DMS114 treated with DMSO at 0.1 percent for 48 hours (cell line): ENCODE measurements around the gene ING5.
"Not testable (repeated sequence)": the region's sequence is repeated elsewhere in the genome, so short reads cannot be mapped to it uniquely, and the experiment has no call there.

Source experiments
- DNase-seq: peaks from one replicate; lab custom pipeline; 2025; ENCODE audit not compliant: unreplicated experiment; lab: John Stamatoyannopoulos, UW

Gene ING5

DNA sequence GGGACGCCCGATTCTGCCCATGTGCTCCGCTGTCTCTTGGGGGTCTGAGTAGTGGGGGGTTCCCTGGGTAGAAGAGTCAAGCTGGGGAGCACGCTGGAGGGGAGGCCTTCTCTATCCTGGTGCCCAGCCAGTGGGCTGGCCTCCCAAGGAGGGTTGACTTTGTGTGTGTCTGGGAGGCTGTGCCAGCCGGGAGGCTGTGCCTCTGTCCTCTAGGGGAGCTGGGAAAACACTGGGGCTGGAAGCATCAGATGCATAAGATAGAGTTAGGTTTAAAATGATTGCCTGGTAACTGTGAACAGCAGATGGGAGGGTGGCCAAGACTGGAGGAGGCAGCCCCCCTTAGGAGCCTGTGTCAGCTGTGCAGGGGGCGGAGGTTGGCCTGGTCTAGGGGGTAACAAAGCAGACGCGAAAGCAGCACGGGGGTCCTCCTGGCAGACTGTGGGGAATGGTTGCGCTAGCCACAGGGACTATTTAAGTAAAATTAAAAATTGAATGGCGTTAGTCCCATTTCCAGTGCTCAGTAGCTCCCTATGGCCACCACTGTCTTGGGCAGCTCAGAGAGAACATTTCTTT lies 1.3 kb downstream of the ING5 start:
- no peak for DNase-seq

DNA sequence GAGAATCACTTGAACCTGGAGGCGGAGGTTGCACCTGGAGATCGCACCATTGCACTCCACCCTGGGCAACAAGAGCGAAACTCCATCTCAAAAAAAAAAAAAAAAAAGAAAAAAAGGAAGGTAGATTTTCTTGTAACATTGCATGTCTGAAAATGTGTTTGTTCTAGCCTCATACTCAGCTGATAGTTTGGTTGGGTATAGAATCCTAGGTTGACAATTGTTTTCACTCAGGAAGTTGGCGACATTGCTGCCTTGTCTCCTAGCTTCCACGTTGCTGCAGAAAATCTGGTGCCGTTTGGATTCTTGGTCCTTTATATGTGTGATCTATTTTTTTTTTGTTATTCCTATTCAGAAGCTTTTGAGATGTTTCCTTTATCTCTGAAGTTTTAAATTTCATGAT lies 4.7 kb downstream of the ING5 start:
- no peak for DNase-seq

DNA sequence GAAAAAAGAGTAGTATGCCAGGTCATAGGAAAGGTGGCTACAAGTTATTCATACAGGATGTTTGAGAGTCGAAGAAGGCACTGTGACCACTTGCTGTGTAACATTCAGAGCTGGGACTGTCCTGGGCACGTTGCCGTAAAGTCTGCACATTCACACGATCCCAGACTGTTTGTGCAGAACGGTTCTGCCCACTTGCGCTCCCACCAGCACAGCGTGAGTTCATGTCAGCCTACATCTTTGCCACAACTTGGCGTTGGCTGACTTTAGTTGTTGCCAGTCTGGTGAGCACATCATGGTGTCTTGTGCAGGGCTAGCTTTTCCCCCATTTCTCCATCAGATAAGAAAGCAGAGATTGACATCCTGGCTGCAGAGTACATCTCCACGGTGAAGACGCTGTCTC lies 7.0 kb downstream of the ING5 start:
- no peak for DNase-seq

DNA sequence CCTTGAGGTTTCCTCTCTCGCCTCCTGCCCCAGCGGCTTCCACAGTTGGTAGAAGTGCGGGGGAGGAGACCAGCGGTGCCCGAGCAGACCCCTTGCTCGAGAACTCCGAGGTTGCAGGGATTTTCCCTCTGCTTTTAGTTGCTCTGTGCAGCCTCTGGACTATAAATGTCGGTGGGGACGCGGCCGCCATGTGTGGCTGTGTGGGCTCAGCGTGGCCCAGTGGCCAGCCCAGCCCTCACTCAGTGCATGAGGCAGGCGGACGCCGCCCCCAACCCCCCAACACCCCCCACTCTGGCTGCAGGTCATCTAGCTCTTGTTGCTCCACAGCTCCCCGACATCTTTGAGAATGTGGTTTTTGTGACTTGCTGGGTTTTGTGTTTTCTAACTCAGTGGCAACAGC lies 17.3 kb downstream of the ING5 start:
- DNase-seq, result no peak

DNA sequence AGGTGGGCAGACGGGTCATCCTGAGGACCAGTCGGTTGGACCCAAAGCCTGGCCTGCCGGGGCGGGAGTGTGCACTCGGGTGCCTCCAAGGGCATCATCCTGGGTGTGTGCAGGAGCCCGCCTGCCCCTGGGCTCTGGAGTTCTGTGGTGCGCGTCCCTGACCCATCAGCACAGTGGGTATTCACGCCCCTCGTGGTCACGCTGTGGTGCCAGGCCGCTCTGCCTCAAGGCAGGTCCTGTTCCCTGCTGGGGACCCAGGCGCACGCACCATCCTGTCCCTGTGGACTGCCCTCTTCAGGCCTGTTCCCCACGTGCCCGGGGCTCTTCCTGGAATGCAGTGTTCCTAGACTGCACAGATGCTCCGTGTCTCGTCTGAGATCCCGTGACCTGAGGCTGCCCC lies 18.3 kb downstream of the ING5 start:
- DNase-seq, result no peak

DNA sequence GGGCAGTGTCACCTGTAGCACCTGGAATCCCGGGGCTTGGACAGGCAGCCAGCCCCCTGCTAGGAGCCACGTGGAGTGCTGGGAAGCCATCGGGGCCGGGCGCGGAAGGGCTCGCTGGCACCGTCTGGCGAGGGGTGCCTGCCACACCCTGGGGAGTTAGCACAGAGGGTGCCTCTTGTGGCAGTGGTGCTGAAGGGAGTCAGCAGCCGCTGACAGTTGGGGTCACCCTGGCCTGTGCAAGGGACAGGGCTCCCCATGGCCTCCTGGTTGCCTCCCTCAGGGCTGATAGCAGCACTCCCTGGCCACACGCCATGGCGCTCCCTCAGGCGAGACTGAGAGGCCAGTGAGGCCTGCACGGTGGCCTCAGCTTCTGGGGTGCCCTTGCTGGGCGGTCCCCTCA lies 18.7 kb downstream of the ING5 start:
- no peak for DNase-seq

DNA sequence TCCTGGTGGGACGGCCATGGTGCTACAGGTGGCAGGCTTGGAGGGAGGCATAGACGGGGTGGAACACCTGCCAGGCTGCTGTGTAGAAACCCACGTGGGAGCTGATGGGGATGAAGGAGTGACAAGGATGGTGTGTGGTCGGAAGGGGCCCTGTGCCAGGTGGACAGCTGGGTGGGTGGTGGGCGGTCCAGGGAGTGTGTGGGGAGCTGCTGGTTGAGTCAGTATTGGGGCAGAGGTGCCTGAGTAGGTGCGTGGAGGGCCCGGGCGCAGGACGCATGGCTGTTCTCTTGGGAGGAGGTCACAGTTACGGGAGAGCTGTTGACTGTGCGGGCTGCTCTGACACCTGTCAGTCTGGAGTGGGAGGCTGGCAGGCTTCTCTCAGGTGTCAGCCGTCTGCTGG lies 20.0 kb downstream of the ING5 start:
- DNase-seq, result no peak

DNA sequence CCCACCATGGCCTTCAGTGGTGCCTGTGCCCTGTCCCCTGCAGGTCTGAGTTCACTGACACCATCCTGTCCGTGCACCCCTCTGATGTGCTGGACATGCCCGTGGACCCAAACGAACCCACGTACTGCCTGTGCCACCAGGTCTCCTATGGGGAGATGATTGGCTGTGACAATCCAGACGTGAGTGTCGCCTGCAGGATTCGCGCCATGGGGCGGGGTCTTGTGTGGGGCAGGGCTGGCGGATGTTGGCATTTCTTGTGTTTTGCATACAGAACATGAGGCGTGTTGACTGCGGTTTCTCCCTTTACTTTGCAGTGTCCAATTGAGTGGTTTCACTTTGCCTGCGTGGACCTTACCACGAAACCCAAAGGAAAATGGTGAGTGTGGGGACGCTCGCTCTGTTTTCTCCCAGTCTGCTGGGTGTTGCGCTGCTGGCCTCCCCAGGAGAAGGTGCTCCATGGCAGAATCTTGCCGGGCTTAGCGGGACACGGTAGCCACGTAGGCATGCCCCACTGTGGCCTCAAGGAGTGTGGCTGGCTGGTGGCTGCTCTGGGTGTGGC lies 21.1 kb downstream of the ING5 start:
- no peak for DNase-seq

DNA sequence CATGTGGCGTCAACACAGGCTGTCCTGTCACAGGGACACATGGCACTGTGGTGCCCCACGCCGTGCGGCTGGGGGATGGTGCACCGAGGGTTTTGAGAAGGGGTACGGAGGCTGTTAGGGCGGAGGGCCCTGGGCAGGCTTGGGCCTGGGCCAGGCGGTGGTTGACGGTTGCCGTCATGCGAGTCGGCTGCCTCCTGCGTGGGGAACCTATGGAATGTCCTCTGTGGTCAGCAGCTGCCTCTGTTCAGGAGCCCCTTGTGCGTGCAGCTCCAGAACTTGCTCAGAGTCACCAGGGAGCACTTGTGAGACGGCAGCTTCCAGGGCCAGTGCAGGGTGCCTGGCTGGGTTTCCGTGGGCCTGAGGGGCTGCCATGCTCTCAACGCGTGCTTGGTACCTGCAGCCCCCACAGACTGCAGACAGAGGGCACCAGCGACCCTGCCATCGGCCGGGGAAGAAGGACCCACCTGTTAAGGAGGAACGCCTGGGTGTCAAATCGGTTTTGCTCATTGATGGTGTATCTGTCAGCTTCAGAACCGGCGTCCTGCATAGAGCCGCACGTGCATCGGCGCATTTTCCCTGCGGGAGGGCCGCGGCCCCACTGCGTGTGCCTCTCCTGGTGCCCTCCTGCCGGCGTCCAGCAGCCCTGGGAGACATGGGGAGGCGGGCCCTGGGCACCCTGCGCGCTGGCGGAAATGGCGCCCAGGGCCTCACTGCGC lies 22.6 kb downstream of the ING5 start:
- no peak for DNase-seq

DNA sequence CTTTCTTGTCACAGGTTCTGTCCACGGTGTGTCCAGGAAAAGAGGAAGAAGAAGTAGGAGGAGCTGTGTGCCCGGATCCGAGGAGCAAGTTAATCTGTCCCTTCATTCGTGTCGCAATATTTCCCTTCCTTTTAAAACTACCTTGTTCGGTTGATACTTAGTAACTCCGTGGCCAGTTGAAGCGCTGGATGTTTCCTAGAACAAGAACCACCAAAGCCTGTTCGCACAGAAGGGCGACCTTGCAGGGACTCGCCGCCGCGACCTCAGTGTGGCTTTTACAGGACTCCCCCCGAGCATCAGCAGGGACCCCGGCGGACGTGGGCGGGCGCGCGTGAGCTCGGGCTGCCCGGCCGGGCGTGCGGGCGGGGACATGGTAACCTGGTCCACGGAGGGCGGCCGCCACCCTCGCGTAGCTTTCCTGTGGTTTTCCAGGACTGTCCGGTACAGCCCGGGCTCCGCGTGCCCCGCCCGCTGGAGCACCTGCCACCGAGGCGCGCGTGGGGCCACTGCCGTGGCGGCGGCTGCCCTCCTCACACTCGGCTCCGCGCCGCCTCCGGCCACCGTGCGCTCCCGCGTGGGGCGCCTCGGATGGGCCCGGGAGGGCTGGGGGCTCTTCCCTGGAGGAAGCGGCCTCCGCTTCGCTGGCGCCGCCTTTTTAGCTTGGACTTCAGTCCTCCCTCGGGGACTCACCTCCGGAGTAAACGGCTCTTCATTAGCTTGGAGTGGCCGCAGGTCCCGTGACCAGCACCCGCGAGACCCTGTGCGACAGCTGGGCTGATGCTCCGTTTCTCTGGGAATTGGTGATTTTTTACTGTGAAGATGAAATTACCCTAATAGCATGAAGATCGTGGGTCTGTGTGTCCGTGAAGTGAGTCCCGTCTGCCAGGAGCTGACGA lies 23.4 kb downstream of the ING5 start:
- no peak for DNase-seq

DNA sequence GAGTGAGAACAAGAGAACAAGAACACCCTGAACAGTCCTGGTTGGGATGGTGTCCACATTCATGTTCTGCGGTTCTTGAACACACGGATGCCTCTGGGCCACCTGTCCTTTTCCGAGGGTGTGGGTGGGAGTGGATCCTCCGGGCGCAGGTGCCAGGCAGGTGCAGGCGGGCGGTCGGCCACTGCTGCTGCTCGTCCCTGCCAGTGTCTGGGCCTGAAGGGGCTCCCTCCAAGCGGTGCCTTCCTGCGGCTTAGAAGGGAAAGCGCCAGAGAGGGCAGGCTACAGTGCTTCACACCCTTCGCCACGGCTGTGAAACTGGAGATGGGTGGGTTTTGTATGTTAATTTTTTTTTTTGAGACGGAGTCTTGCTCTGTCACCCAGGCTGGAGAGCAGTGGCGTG lies 24.6 kb downstream of the ING5 start:
- DNase-seq, result no peak

DNA sequence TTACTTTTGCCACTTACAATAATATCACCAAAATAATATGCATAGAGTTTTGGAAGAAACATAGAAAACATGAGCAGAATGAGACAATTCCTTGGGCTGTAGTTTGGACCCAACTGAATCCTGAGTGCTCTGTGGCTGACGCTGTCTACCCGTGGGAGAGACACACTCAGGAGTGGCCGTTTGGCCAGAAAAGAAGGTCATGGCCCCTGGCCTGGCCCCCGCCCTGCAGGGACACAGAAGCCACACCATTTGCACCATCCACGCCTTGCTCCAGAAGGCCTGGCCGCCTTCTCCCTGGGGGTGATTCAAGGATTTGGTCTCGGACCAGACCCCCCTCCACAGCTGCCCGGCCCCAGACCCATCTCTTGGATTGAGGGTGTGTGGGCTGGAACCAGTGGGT lies 26.2 kb downstream of the ING5 start:
- no peak for DNase-seq

DNA sequence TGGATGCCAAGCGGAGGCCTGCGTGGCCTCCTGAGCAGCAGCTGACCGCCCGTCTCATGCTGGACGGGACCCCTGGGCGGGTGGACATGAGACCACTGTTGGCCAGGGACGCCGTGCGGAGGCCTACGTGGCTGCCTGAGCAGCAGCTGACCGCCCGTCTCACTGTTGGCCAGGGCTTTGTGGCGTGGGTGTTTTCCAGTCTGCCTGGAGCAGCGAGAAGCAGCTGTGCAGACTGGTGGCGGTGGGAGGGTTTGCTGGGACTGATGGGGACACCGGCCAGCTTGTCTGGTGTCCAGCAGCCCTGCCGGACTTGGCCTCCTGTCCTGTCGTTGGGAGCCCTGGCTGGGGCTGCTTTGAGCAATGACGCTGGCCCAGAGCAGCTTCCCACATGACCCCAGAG lies 26.8 kb downstream of the ING5 start:
- no peak for DNase-seq

DNA sequence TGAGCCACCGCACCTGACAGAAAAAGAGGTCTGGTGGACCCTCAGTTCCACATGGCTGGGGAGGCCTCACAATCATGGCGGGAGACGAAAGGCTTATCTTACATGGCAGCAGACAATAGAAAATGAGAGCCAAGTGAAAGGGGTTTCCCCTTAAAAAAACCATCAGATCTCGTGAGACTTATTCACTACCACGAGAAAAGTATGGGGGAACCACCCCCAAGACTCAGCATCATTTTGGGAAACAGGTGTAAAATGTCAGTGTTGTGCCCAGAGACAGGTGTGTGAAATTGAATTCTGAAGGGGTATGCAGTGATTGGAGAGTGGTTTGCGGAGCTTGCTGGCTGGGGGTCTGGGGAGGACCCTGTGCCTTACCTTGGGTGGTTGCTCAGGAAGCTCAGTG lies 28.0 kb downstream of the ING5 start:
- no peak for DNase-seq

DNA sequence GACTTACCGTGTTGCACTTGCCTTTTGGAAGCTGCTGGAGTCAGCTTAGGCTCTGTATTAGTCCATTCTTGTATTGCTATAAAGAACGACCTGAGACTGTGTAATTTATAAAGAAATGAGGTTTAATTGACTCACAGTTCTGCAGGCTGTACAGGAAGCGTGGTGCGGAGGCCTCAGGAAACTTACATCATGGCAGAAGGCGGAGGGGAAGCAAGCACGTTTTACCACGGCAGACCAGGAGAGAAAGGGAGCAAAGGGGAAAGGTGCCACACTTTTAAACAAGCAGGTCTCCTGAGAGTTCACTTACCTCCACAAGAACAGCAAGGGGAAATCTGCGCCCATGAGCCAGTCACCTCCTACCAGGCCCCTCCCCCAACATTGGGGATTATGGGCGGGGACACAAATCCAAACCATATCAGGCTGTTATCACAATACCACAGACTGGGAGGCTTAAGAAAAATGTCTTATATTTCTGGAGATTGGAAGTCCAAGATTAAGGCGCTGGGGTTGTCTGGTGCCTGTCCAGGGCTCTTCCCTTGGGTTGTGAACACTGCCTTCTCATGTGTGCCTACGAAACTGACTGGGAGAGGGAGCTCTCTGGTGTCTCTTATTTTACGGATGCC lies 28.9 kb downstream of the ING5 start:
- DNase-seq, result no peak

DNA sequence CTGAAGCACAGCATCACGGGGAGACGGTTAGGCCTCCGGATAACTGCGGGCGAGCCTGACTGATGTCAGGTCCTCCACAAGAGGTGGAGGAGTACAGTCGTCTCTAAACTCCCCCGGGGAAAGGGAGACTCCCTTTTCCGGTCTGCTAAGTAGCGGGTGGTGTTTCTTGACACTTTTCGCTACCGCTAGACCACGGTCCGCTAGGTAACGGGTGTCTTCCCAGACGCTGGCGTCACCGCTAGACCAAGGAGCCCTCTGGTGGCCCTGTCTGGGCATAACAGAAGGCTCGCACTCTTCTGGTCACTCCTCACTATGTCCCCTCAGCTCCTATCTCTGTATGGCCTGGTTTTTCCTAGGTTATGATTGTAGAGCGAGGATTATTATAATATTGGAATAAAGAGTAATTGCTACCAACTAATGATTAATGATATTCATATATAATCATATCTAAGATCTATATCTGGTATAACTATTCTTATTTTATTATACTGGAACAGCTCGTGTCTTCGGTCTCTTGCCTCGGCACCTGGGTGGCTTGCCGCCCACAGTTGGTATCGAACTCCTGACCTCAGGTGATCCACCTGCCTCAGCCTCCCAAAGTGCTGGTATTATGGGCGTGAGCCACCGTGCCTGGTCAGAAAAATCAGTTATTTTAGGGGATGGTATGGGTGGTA lies 30.8 kb downstream of the ING5 start:
- DNase-seq, result not testable (repeated sequence)

DNA sequence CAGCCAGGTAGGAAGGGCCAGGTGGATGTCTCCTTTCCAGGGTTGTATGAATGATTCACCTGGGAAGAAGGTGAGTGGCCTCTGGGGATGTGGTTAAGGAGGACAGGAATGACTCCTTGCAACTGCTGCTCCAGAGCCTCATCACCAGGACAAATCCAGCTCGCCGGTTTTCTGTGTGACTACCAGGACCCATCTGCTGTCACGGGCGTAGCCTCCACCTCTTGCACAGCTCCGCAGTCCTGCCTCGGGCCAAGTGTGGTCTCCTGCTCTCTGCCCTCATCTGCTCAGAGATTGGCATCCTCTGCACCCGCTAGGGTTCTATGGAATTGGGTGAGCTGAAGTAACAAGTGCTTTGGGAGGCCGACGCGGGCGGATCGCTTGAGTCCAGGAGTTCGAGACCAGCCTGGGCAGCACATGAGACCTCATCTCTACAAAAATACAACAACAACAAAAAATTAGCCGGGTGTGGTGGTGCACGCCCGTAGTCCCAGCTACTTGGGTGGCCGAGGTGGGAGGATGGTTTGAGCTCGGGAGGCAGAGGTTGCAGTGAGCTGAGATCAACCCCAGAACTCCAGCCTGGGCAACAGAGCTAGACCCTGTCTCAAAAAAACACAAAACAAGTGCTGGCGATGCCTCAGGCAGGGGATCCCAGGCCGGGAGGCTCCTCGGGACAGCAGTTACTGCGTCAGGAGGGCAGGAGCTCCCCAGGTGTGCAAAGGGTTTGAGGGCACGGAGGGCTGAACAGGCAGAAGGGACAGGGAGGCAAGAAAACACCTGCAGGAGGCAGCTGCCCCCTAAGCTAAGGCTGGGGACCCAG lies 31.8 kb downstream of the ING5 start:
- DNase-seq, result no peak

DNA sequence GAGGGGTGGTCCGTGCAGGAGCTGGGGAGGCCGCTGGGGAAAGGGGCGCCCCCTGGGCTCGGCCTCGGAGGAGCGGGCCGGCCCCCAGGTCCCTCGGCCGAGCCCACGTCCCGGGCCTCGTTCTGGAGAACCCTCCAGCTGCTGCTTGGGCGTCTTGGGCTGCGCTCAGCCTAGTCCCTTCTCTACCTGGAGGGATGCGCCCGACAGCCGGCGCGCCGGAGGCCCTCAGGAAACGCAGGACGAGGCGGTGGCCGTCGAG lies 32.3 kb downstream of the ING5 start:
- no peak for DNase-seq

DNA sequence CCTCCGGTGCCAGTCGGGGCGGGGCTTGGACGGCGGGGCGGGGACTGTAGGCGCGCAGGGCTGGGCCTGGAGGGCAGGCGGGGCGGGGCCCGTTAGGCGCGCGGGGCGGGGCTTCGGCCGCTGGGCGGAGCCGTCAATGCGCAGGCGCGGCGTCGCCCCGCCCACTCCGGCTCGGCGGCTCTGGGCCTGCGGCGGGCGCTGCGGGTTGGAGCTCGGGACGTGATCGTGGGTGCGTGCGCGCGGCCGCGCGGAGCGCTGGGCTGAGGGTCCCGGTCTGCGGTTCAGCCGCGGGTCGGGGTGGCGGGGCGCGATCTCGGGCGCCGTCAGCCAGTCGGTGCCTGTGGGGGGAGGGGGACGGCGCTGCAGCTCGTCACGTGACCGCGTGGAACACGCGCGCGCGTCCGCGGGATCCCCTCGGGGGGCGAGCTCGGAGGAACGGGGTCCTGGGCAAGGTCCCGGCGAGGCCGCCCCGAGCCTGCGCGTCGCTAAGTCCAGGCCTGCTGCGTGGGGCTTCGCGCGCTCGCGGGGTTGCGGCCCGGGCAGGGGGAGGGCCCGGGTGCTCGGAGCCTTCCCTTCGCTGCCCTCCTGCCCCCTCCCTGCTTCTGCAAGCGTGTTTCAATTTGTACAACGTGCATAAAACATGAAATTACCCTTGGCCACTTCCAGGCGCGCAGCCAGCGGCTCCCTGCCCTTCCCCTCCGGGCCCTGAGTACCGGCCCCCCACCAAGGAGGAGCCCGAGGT lies 32.8 kb downstream of the ING5 start, which contains the start of gene D2HGDH:
TSS of gene D2HGDH (plus strand) at position 164 of the 742 bp plus-strand sequence. CDS start 595 bp downstream, outside the sequence.
- peak; percentile 51 for DNase-seq
